IMR-90 (cell line): ENCODE measurements around the gene PITPNM1. TPM values are rescaled to one million over a fixed set of nuclear protein-coding genes. Genes with fewer than 3 reads are reported as not detected.

ENCODE experiments used
- ATAC-seq: fragments of 200-7000 bp; cut with Tn5 transposase; 2 replicates; pipeline ENCODE4 v1.9.1; 2020; ENCODE audit warnings: low read depth, mild to moderate bottlenecking, moderate library complexity
- BruUV-seq: library from RNA; stranded (reverse); fragments of 400-500 nt; replicated peaks from 2 replicates; lab custom pipeline; 2021; lab: Mats Ljungman, UMichigan
- CTCF ChIA-PET: fragments of 300-600 bp; formaldehyde crosslinking; extraction: SDS; loops from one replicate; lab custom pipeline; 2021; ENCODE audit warnings: antibody characterized with exemption; lab: Yijun Ruan, JAX
- POLR2A ChIA-PET: fragments of 300-600 bp; sonication (Branson Sonifier 250); formaldehyde crosslinking; loops from one replicate; lab custom pipeline; 2022; ENCODE audit warnings: antibody characterized with exemption; ENCODE audit not compliant: unreplicated experiment; lab: Charles Lee
- DNase-seq: peaks from one replicate; pipeline ENCODE4 v3.0.0; 2013
- H2AFZ ChIP-seq: replicated peaks from 2 replicates; pipeline ENCODE3; 2013; ENCODE audit warnings: low read length, mild to moderate bottlenecking; ENCODE audit not compliant: poor library complexity
- H2AK5ac ChIP-seq: 2 replicates; pipeline ENCODE4 v1.6.1; 2013; ENCODE audit warnings: low read depth, low read length, inconsistent platforms
- H2AK9ac ChIP-seq: replicated peaks from 2 replicates; pipeline ENCODE3; 2013; ENCODE audit warnings: mild to moderate bottlenecking, low read depth, low read length, moderate library complexity; ENCODE audit not compliant: poor library complexity
- H2BK120ac ChIP-seq: 2 replicates; pipeline ENCODE4 v1.6.1; 2013; ENCODE audit warnings: low read depth, low read length, inconsistent platforms
- H2BK15ac ChIP-seq: 3 replicates; pipeline ENCODE4 v1.6.1; 2013; ENCODE audit warnings: low read depth, low read length, inconsistent platforms
- H2BK20ac ChIP-seq: 2 replicates; pipeline ENCODE4 v1.6.1; 2013; ENCODE audit warnings: low read depth, mild to moderate bottlenecking, inconsistent platforms, low read length, moderate library complexity
- H2BK5ac ChIP-seq: 2 replicates; pipeline ENCODE4 v1.6.1; 2013; ENCODE audit warnings: mild to moderate bottlenecking, low read depth, low read length, inconsistent platforms; ENCODE audit not compliant: poor library complexity, severe bottlenecking
- H3K14ac ChIP-seq: replicated peaks from 2 replicates; pipeline ENCODE4 v1.6.1; 2013; ENCODE audit warnings: low read depth, low read length, inconsistent platforms
- H3K18ac ChIP-seq: 2 replicates; pipeline ENCODE4 v1.6.1; 2013; ENCODE audit warnings: low read depth, low read length, control low read depth
- H3K23ac ChIP-seq: 2 replicates; pipeline ENCODE4 v1.6.1; 2013; ENCODE audit warnings: low read depth, low read length, inconsistent platforms
- H3K27ac ChIP-seq: 2 replicates; pipeline ENCODE4 v1.5.1; 2013; ENCODE audit warnings: mild to moderate bottlenecking, control low read depth, low read length; ENCODE audit not compliant: insufficient read depth
- H3K27me3 ChIP-seq: 2 replicates; pipeline ENCODE4 v1.6.1; 2013; ENCODE audit warnings: low read length; ENCODE audit not compliant: control insufficient read depth, insufficient read depth
- H3K36me3 ChIP-seq: 2 replicates; pipeline ENCODE4 v1.6.1; 2013; ENCODE audit warnings: low read length, mixed read lengths; ENCODE audit not compliant: control insufficient read depth, insufficient read depth
- H3K4ac ChIP-seq: 2 replicates; pipeline ENCODE4 v1.6.1; 2013; ENCODE audit warnings: low read depth, low read length, inconsistent platforms
- H3K4me1 ChIP-seq: 2 replicates; pipeline ENCODE4 v1.6.1; 2013; ENCODE audit warnings: low read length, mixed read lengths; ENCODE audit not compliant: control insufficient read depth, insufficient read depth
- H3K4me2 ChIP-seq: 2 replicates; pipeline ENCODE4 v1.6.1; 2013; ENCODE audit warnings: low read depth, mild to moderate bottlenecking, control low read depth, low read length, moderate library complexity
- H3K4me3 ChIP-seq: 2 replicates; pipeline ENCODE4 v1.5.1; 2013; ENCODE audit warnings: low read depth, mild to moderate bottlenecking, control low read depth, low read length, moderate library complexity; ENCODE audit not compliant: insufficient read depth
- H3K56ac ChIP-seq: 2 replicates; pipeline ENCODE4 v1.6.1; 2013; ENCODE audit warnings: low read length, inconsistent platforms; ENCODE audit not compliant: insufficient read depth; ENCODE audit errors: extremely low read depth
- H3K79me1 ChIP-seq, 2 experiments: 2 replicates each; pipeline ENCODE4 v1.6.1; 2013; ENCODE audit warnings: low read length in 2 of 2, inconsistent platforms in 1 of 2, low read depth in 1 of 2
- H3K9ac ChIP-seq: 2 replicates; pipeline ENCODE4 v1.6.1; 2013; ENCODE audit warnings: low read depth, low read length, control low read depth
- H3K9me1 ChIP-seq: 2 replicates; pipeline ENCODE4 v1.6.1; 2013; ENCODE audit warnings: low read length, inconsistent platforms; ENCODE audit not compliant: insufficient read depth
- H3K9me3 ChIP-seq: 2 replicates; pipeline ENCODE4 v1.6.1; 2013; ENCODE audit warnings: low read length; ENCODE audit not compliant: control insufficient read depth, insufficient read depth
- H4K20me1 ChIP-seq: 2 replicates; pipeline ENCODE4 v1.6.1; 2013; ENCODE audit warnings: low read length, inconsistent platforms; ENCODE audit not compliant: insufficient read depth
- H4K5ac ChIP-seq: 2 replicates; pipeline ENCODE4 v1.6.1; 2013; ENCODE audit warnings: mild to moderate bottlenecking, low read depth, low read length, control low read depth
- H4K8ac ChIP-seq, 2 experiments: 2 replicates each; pipeline ENCODE4 v1.6.1; 2013; ENCODE audit warnings: low read depth in 2 of 2, low read length in 2 of 2, control low read depth in 1 of 2, inconsistent platforms in 1 of 2
- H4K91ac ChIP-seq: 2 replicates; pipeline ENCODE4 v1.6.1; 2013; ENCODE audit warnings: low read depth, low read length, inconsistent platforms; ENCODE audit not compliant: insufficient read depth
- CEBPB ChIP-seq: IDR thresholded peaks from 2 replicates; pipeline ENCODE4 v1.6.1; 2012; ENCODE audit warnings: low read depth, low read length, improper control_type of control experiment
- CTCF ChIP-seq: conservative IDR thresholded peaks from 2 replicates; pipeline ENCODE4 v1.5.1; 2012; ENCODE audit warnings: mild to moderate bottlenecking, low read depth, low read length, improper control_type of control experiment
- MAZ ChIP-seq: IDR thresholded peaks from 2 replicates; pipeline ENCODE4 v1.6.1; 2012; ENCODE audit warnings: low read depth, mild to moderate bottlenecking, low read length, improper control_type of control experiment, moderate library complexity, borderline replicate concordance
- RFX5 ChIP-seq: IDR thresholded peaks from 2 replicates; pipeline ENCODE4 v1.8.0; 2012; ENCODE audit warnings: low read depth, mild to moderate bottlenecking, low read length, moderate library complexity
- SMC3 ChIP-seq: fragments of 150-350 bp; IDR thresholded peaks from 2 replicates; pipeline ENCODE4 v1.6.1; 2016; ENCODE audit warnings: low read depth, mild to moderate bottlenecking, antibody characterized with exemption, low read length, moderate library complexity
- WGBS, 2 experiments: methylation state at CpG; one replicate each; pipeline versions ENCODE4 v1.1.5 to v1.1.7; 2013; ENCODE audit warnings: missing lambda C conversion rate in 2 of 2; ENCODE audit not compliant: insufficient read length in 1 of 2; ENCODE audit errors: extremely low coverage in 2 of 2; 5-methylcytosine and 5-hydroxymethylcytosine counted together
- dilution Hi-C: fragments of 300-500 bp; cut with HindIII; formaldehyde crosslinking; loops from one replicate; pipeline ENCODE4 v1.14.3; 2018; ENCODE audit warnings: low sequenced_read_pairs; ENCODE audit not compliant: unreplicated experiment
- in situ Hi-C: fragments of 300-500 bp; cut with MboI; formaldehyde crosslinking; loops from 3 replicates; pipeline ENCODE4 v1.14.3; 2019; ENCODE audit warnings: low sequenced_read_pairs, inconsistent platforms, mixed read lengths
- intact Hi-C: fragments of 100-400 bp; cut with micrococcal nuclease; formaldehyde crosslinking; loops from 2 replicates; pipeline ENCODE4 v1.10.0; 2022
- polyA plus RNA-seq, 3 experiments: library from polyadenylated mRNA; depleted of rRNA; stranded (reverse); fragments of >200 nt; gene quantifications; 2 replicates each; pipeline ENCODE4 v1.2.3, GENCODE V29; 2012; ENCODE audit warnings: low replicate concordance in 1 of 3
- total RNA-seq: library from RNA; depleted of rRNA; stranded (reverse); fragments of >200 nt; gene quantifications from 2 replicates; pipeline ENCODE4 v1.2.3, GENCODE V29; 2012

PITPNM1 gene
- total and polyA plus RNA-seq, 2 of the 4 experiments (the other 2 are of a cell fraction), result 5.0 to 15.4 TPM

- Histone ChIP-seq H3K36me3 (peaks cover 2% of the 10 kb centered on the region; the same call in 1 of the 2 replicates), H3K14ac (no peak overlapping the region), H3K27me3 (peaks cover 3% of the 10 kb centered on the region), H3K27ac (no peak overlapping the region), H3K4ac (no peak overlapping the region), H4K91ac (no peak overlapping the region), H2BK120ac (no peak overlapping the region), H3K18ac (no peak overlapping the region), H2BK15ac (no peak overlapping the region), H4K20me1 (no peaks in the 10 kb centered on the region), H2BK5ac (no peak overlapping the region), H4K8ac (no peak overlapping the region; a peak in 1 of 4 replicates), H3K56ac (no peak overlapping the region), H4K5ac (no peak overlapping the region), H3K9ac (no peak overlapping the region), H3K4me3 (no peak overlapping the region), H3K9me1 (peaks cover 3% of the 10 kb centered on the region; the same call in 1 of the 2 replicates), H3K4me1 (peaks cover 4% of the 10 kb centered on the region), H3K4me2 (no peak overlapping the region), H2AFZ (no peak overlapping the region), H2BK20ac (no peak overlapping the region), H3K79me1 (peaks cover 0 to 11% of the 10 kb centered on the region in 2 experiments; a peak in 2 of 4 replicates), H2AK5ac (no peak overlapping the region), H3K23ac (no peak overlapping the region), H3K9me3 (no peaks in the 10 kb centered on the region), H2AK9ac (no peak overlapping the region)
- 62% methylated on average over 3 of the region's 8 CpGs; no CpG with 5 or more reads in 1 of the 2 experiments for WGBS, 2 experiments
- no TSS peak for BruUV-seq
- in situ Hi-C loops, result no loop called here
- no peak for ATAC-seq
- POLR2A ChIA-PET, result interaction anchor here (1.3 kb wide), 1 partner anchor 69 kb away, joined by 4 read pairs; the partner anchor contains the start of gene PPP1CA
- intact Hi-C loops, result no loop called here
- CTCF ChIA-PET, result no interaction called here
- DNase-seq, result no peak
- dilution Hi-C loops, result no loop called here
- no peak for TF ChIP-seq CEBPB
- no peak for TF ChIP-seq SMC3
- TF ChIP-seq MAZ, result no peak
- no peak for TF ChIP-seq CTCF
- TF ChIP-seq RFX5, result no peak
Observed at GRCh38 chr11:67470337-67471002, 34.7 kb downstream of the PITPNM1 start.
